HG02970 (cell line): Measurements from ENCODE around the gene RNF6.

Experiments used
- ATAC-seq: cut with Tn5 transposase; IDR thresholded peaks from one replicate; pipeline ENCODE4 v1.9.1; 2021; ENCODE audit warnings: mild to moderate bottlenecking, moderate library complexity, moderate number of reproducible peaks; ENCODE audit not compliant: unreplicated experiment, low FRiP score

The RNF6 gene

GRCh38 chr13:26168237-26168814 lies 53.8 kb downstream of the RNF6 start:
- no peak for ATAC-seq

GRCh38 chr13:26163812-26164211 lies 58.3 kb downstream of the RNF6 start:
- no peak for ATAC-seq
